ENCODE measurements around the gene ADGRF3. TPM values are rescaled to one million over a fixed set of nuclear protein-coding genes. Genes with fewer than 3 reads are reported as not detected.

Gene ADGRF3
- total and polyA plus RNA-seq, 2 of the 8 experiments (the other 6 are each of a cell fraction or from before 2014, with no cell fraction given): 0.54 to 0.69 TPM

- no peaks in the 10 kb centered on the region for H3K79me1 ChIP-seq (ENCODE audit: low read depth, low read length)
- no peaks in the 10 kb centered on the region for H4K20me1 ChIP-seq (replicated peaks in 1 of 2; ENCODE audit: control insufficient read depth in 1 of 2, insufficient read depth in 2 of 2, low read length in 2 of 2)
- DNase-seq (ENCODE audit: low read depth in 1 of 2, low spot score in 2 of 2): no peak
- no peak overlapping the region for H2BK15ac ChIP-seq (ENCODE audit: low read length)
- WGBS, 2 experiments (ENCODE audit: extremely low coverage in 1 of 2, insufficient coverage in 1 of 2, insufficient read length in 1 of 2, insufficient replicate concordance in 2 of 2, low coverage in 1 of 2, low lambda C conversion rate in 2 of 2, missing lambda C conversion rate in 1 of 2): 97% methylated on average over 6 of the region's 6 CpGs; no CpG with 5 or more reads in 1 of the 2 experiments
- H2BK12ac ChIP-seq (ENCODE audit: low read depth, low read length): 0 out of 2 replicates have a peak overlapping the region, but pooled peaks have one; percentile 14
- no peak overlapping the region for H3K14ac ChIP-seq (ENCODE audit: insufficient read length)
- no peak overlapping the region for H3K9ac ChIP-seq (replicated peaks in 1 of 4; ENCODE audit: extremely low read depth in 1 of 4, low read depth in 3 of 4, low read length in 3 of 4)
- no peaks in the 10 kb centered on the region for H3K27me3 ChIP-seq (replicated peaks in 1 of 4; ENCODE audit: control insufficient read depth in 3 of 4, extremely low read depth in 1 of 4, insufficient read depth in 3 of 4, low read length in 3 of 4)
- no peak overlapping the region for H2AFZ ChIP-seq (ENCODE audit: low read length)
- H3K36me3 ChIP-seq (ENCODE audit: control insufficient read depth in 2 of 4, insufficient read depth in 4 of 4, low read length in 3 of 4): no peaks in the 10 kb centered on the region
- no peak overlapping the region for H3K27ac ChIP-seq (ENCODE audit: low read depth, low read length)
- peaks cover 0 to 7% (median 3%) of the 10 kb centered on the region in 4 experiments; a peak in 4 of 7 replicates for H3K4me1 ChIP-seq (replicated peaks in 1 of 4; ENCODE audit: control insufficient read depth in 3 of 4, insufficient read depth in 4 of 4, low read length in 3 of 4)
- H3K4me3 ChIP-seq (ENCODE audit: extremely low read depth in 1 of 4, insufficient read depth in 2 of 4, low read depth in 3 of 4, low read length in 4 of 4): no peak overlapping the region
- no peak overlapping the region for H4K91ac ChIP-seq (replicated peaks; ENCODE audit: insufficient read length, low read length)
- H3K23me2 ChIP-seq (ENCODE audit: low read depth, low read length): no peaks in the 10 kb centered on the region
- no peaks in the 10 kb centered on the region for H3K79me2 ChIP-seq (ENCODE audit: control insufficient read depth in 1 of 2, insufficient read depth in 2 of 2, low read length in 2 of 2)
- 0 out of 2 replicates have a peak overlapping the region, but pooled peaks have one; percentile 11 for H2AK5ac ChIP-seq (ENCODE audit: low read depth, low read length)
- no peak overlapping the region for H4K8ac ChIP-seq (ENCODE audit: extremely low read depth, insufficient read depth, low read length)
- H3K23ac ChIP-seq (ENCODE audit: insufficient read length): no peak overlapping the region
- no peak overlapping the region for H3K4me2 ChIP-seq (ENCODE audit: insufficient read depth in 1 of 2, low read depth in 2 of 2, low read length in 2 of 2)
- no peak overlapping the region for H3K4ac ChIP-seq (replicated peaks; ENCODE audit: insufficient read length, low read depth, low read length)
- no peak overlapping the region for H2BK120ac ChIP-seq (replicated peaks; ENCODE audit: low read depth, low read length)
- H2BK5ac ChIP-seq (ENCODE audit: low read depth, low read length): peak overlapping the region; percentile 35; the same call in 1 of the 2 replicates
- CTCF ChIA-PET (ENCODE audit: partially characterized antibody): interaction anchor here (0.7 to 3.3 kb wide), 21 partner anchors 9 to 204 kb away, joined by 3 to 17 read pairs (median 4); no protein-coding TSS in a partner anchor
- H3K9me3 ChIP-seq (ENCODE audit: insufficient read depth in 2 of 2, low read depth in 1 of 2, low read length in 1 of 2): no peaks in the 10 kb centered on the region
- FAIRE-seq: no peak
- POLR2A ChIA-PET (ENCODE audit: partially characterized antibody): interaction anchor here (0.7 to 5.1 kb wide), 7 partner anchors 8 to 71 kb away, joined by 3 to 35 read pairs (median 4); partner anchors contain the start of genes HADHB and SELENOI
- no peak overlapping the region for H2BK20ac ChIP-seq (ENCODE audit: low read length)
- no peak overlapping the region for H3K56ac ChIP-seq (replicated peaks; ENCODE audit: insufficient read length, low read depth, low read length)
- H4K5ac ChIP-seq (ENCODE audit: insufficient read length, low read depth, low read length): no peak overlapping the region
- H3K18ac ChIP-seq (ENCODE audit: extremely low read depth, low read length): no peak overlapping the region
- no peak for TF ChIP-seq JUN (IDR thresholded peaks at IDR 0.05; ENCODE audit: low read depth, low read length)
- TF ChIP-seq BCL11A (IDR thresholded peaks at IDR 0.05; ENCODE audit: low read depth in 2 of 2, low read length in 2 of 2): no peak
Measured at GRCh38 chr2:26316845-26317244, 29.7 kb downstream of the ADGRF3 start.
